Measurements from ENCODE around the gene CCL26. TPM values are rescaled to one million over a fixed set of nuclear protein-coding genes. Genes with fewer than 3 reads are reported as not detected.
A peak's percentile ranks its signal among the peaks of the same experiment; 100 is the strongest.
"Not testable (repeated sequence)": the region's sequence is repeated elsewhere in the genome, so short reads cannot be mapped to it uniquely, and the experiment has no call there.

The CCL26 gene
- total and polyA plus RNA-seq, 2 experiments from 2014 or later = not detected

DNA sequence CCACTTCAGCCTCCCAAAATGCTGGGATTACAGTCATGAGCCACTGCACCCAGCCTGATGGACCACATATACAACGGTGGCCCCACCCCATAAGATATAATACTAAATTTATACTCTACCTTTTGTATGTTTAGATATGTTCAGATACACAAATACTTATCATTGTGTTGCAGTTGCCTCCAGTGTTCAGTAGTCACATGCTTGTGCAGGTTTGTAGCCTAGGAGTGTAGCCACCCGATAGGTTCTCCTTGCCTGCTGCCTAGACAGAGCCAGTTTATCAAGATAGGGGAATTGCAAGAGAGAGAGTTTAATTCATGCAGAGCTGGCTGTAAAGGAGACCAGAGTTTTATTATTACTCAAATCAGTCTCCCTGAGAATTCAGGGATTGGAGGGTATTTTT, 32.0 kb upstream of the CCL26 start:
- no peaks in the 10 kb centered on the region for H3K27me3 ChIP-seq
- no peaks in the 10 kb centered on the region for H3K36me3 ChIP-seq
- no peaks in the 10 kb centered on the region for H3K4me1 ChIP-seq (ENCODE audit: low read depth)
- DNase-seq (ENCODE audit: low read depth in 1 of 2, low spot score in 1 of 2) = no peak
- no peak overlapping the region for H3K4me3 ChIP-seq
- H3K9me3 ChIP-seq (ENCODE audit: low read depth) = no peaks in the 10 kb centered on the region
- TF ChIP-seq, protein P1, sequence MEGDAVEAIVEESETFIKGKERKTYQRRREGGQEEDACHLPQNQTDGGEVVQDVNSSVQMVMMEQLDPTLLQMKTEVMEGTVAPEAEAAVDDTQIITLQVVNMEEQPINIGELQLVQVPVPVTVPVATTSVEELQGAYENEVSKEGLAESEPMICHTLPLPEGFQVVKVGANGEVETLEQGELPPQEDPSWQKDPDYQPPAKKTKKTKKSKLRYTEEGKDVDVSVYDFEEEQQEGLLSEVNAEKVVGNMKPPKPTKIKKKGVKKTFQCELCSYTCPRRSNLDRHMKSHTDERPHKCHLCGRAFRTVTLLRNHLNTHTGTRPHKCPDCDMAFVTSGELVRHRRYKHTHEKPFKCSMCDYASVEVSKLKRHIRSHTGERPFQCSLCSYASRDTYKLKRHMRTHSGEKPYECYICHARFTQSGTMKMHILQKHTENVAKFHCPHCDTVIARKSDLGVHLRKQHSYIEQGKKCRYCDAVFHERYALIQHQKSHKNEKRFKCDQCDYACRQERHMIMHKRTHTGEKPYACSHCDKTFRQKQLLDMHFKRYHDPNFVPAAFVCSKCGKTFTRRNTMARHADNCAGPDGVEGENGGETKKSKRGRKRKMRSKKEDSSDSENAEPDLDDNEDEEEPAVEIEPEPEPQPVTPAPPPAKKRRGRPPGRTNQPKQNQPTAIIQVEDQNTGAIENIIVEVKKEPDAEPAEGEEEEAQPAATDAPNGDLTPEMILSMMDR (IDR thresholded peaks at IDR 0.05; ENCODE audit: low read depth, low read length) = no peak
- H3K27ac ChIP-seq = no peak overlapping the region

DNA sequence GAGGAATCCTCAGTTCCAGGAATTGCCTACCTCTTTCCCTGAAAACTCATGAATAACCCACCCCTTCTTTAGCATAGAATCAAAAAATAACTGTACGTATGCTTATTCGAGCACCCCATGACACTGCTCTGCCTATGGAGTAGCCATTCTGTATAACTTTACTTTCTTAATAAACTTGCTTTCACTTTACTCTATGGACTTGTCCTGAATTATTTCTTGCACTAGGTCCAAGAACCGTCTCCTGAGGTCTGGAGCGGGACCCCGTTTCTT, 30.5 kb upstream of the CCL26 start:
- H3K4me3 ChIP-seq = no peak overlapping the region
- no peaks in the 10 kb centered on the region for H3K36me3 ChIP-seq
- TF ChIP-seq, protein P1 (IDR thresholded peaks at IDR 0.05; ENCODE audit: low read depth, low read length) = no peak
- H3K27me3 ChIP-seq = no peaks in the 10 kb centered on the region
- no peak for DNase-seq (ENCODE audit: low read depth in 1 of 2, low spot score in 1 of 2)
- no peak overlapping the region for H3K27ac ChIP-seq
- no peaks in the 10 kb centered on the region for H3K4me1 ChIP-seq (ENCODE audit: low read depth)
- H3K9me3 ChIP-seq (ENCODE audit: low read depth) = no peaks in the 10 kb centered on the region

DNA sequence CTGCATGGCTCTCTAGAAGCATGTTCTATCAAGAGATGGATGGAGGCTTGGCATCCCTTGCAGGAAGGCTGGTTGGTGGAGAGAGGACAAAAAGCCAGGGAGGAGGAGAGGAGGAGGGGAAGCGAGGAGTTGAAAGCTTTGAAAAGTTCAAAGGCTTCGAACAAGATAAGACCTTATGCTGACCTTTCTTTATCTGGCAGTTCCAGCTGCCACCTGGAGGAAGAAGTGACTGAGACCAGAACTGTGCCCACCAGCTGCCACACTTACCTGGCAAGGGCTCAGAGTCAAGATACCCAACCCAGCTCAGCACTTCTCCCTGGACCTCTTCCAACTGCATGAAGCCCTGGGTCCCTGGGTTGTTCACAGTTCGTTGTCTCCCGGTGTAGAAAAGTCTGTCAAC, 26.8 kb upstream of the CCL26 start:
- Histone ChIP-seq H3K36me3 (no peaks in the 10 kb centered on the region), H3K27me3 (no peaks in the 10 kb centered on the region), H3K4me3 (no peak overlapping the region), H3K9me3 (ENCODE audit: low read depth) (no peaks in the 10 kb centered on the region), H3K27ac (no peak overlapping the region), H3K4me1 (ENCODE audit: low read depth) (peaks cover 9% of the 10 kb centered on the region)
- DNase-seq (ENCODE audit: low read depth in 1 of 2, low spot score in 1 of 2) = peak in 1 of 2 donors; percentile 12
- TF ChIP-seq, protein P1 (IDR thresholded peaks at IDR 0.05; ENCODE audit: low read depth, low read length) = no peak

DNA sequence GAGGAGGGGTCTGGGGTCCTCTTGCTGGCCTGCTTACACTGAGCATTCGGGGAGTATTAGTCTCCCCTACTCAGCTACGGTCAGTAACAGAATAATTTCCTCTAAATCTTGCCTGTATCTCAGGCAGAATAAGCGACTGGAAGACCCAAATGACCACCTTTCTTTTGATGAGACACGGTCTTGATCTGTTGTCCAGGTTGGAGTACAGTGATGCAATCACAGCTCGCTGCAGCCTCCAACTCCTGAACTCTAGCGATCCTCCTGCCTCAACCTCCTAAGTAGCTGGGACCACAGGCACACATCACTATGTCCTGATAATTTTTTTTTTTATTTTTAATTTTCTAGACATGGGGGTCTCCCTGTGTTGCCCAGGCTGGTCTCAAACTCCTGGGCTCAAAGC, 24.4 kb upstream of the CCL26 start:
- no peaks in the 10 kb centered on the region for H3K27me3 ChIP-seq
- H3K27ac ChIP-seq = peak overlapping the region; percentile 55
- H3K9me3 ChIP-seq (ENCODE audit: low read depth) = no peaks in the 10 kb centered on the region
- TF ChIP-seq, protein P1 (IDR thresholded peaks at IDR 0.05; ENCODE audit: low read depth, low read length) = no peak
- H3K4me3 ChIP-seq = no peak overlapping the region
- no peak for DNase-seq (ENCODE audit: low read depth in 1 of 2, low spot score in 1 of 2)
- peaks cover 9% of the 10 kb centered on the region for H3K4me1 ChIP-seq (ENCODE audit: low read depth)
- no peaks in the 10 kb centered on the region for H3K36me3 ChIP-seq

DNA sequence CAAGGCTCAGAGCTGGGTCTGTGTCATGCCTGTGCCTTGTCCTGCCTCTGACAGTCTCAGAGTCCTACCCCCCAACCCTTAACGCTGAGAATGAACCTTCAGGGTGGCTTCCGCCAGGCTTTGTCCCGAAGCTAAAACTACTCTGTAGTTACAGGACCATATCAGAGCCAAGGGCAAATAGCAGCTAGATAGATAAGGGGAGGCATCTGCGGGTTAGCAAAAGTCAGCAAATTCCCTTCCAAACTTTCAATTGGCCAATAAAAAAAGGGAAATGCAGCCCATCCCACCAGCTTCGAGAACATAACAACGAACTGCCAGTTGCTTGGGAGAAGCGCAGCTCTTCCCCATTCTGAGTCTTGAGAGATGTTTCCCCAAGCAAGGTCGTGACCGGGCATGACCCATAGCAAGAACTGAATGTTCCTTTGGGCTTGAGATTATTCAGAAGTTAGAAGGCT, 23.8 kb upstream of the CCL26 start:
- H3K4me3 ChIP-seq = no peak overlapping the region
- no peaks in the 10 kb centered on the region for H3K27me3 ChIP-seq
- H3K4me1 ChIP-seq (ENCODE audit: low read depth) = peaks cover 9% of the 10 kb centered on the region
- peak; percentile 29 to 42 for DNase-seq (ENCODE audit: low read depth in 1 of 2, low spot score in 1 of 2)
- TF ChIP-seq, protein P1 (IDR thresholded peaks at IDR 0.05; ENCODE audit: low read depth, low read length) = no peak
- no peaks in the 10 kb centered on the region for H3K9me3 ChIP-seq (ENCODE audit: low read depth)
- H3K27ac ChIP-seq = peak overlapping the region; percentile 55
- no peaks in the 10 kb centered on the region for H3K36me3 ChIP-seq

DNA sequence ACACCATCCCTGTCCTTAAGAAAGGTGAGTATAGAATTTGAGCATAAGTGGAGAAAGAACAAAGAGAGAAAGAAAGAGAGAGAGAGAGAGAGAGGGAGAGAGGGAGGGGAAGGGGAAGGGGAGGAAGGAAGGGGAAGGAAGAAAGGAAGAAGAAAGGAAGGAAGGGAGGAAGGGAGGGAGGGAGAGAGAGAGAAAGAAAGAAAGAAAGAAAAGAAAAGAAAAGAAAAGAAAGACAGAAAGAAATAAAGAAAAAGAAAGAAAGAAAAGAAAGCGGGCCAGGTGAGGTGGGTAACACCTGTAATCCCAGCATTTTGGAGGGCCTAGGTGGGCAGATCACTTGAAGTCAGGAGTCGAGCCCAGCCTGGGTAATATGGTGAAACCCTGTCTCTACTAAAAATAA, 21.7 kb upstream of the CCL26 start:
- Histone ChIP-seq H3K27me3 (no peaks in the 10 kb centered on the region), H3K4me3 (no peak overlapping the region), H3K36me3 (no peaks in the 10 kb centered on the region), H3K4me1 (ENCODE audit: low read depth) (peaks cover 9% of the 10 kb centered on the region), H3K9me3 (ENCODE audit: low read depth) (no peaks in the 10 kb centered on the region), H3K27ac (no peak overlapping the region)
- TF ChIP-seq, protein P1 (IDR thresholded peaks at IDR 0.05; ENCODE audit: low read depth, low read length) = no peak
- DNase-seq (ENCODE audit: low read depth in 1 of 2, low spot score in 1 of 2) = no peak

DNA sequence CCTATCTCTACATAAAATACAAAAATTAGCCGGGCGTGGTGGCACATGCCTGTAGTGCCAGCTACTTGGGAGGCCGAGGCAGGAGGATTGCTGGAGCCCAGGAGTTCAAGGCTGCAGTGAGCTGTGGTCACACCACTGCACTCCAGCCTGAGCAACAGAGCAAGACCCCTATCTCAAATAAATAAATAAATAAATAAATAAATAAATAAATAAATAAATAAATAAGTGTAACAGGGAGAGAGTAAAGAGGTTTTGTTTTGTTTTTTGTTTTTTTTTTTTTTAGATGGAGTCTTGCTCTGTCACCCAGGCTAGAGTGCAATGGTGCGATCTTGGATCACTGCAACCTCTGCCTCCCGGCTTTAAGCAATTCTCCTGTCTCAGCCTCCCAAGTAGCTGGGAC, 20.6 kb upstream of the CCL26 start:
- DNase-seq (ENCODE audit: low read depth in 1 of 2, low spot score in 1 of 2) = not testable (repeated sequence)

More for the DNA sequence above, 20.6 kb upstream of the CCL26 start:
- H3K4me3 ChIP-seq; H3K27me3 ChIP-seq; H3K4me1 ChIP-seq (ENCODE audit: low read depth); H3K36me3 ChIP-seq; H3K27ac ChIP-seq; H3K9me3 ChIP-seq (ENCODE audit: low read depth): not testable (repeated sequence)
